ENCODE data around the gene TLE3. TPM values are rescaled to one million over a fixed set of nuclear protein-coding genes. Genes with fewer than 3 reads are reported as not detected.

TLE3 gene
- total and polyA plus RNA-seq, 2 of the 13 experiments (the other 11 are each of a cell fraction or from before 2014, with no cell fraction given): 11.9 to 13.8 TPM

- no peak for TF ChIP-seq KDM5A (IDR thresholded peaks at IDR 0.05; ENCODE audit: borderline replicate concordance, low read length)
- TF ChIP-seq ZNF816 (CRISPR knock-in tag; IDR thresholded peaks at IDR 0.05; ENCODE audit: borderline replicate concordance): peak; percentile 61; the same call in 1 of the 2 replicates
- TF ChIP-seq ZNF570 (CRISPR knock-in tag; IDR thresholded peaks at IDR 0.05; ENCODE audit: borderline replicate concordance): no peak
- peak; percentile 91 for TF ChIP-seq SOX5 (CRISPR knock-in tag; IDR thresholded peaks at IDR 0.05; ENCODE audit: borderline replicate concordance)
- TF ChIP-seq PRMT3 (CRISPR knock-in tag; IDR thresholded peaks at IDR 0.05; ENCODE audit: borderline replicate concordance, low read depth): peak; percentile 74; the same call in 1 of the 2 replicates
- TF ChIP-seq MEIS2 (CRISPR knock-in tag; IDR thresholded peaks at IDR 0.05): peak; percentile 93
- no peak for TF ChIP-seq PREB (CRISPR knock-in tag; IDR thresholded peaks at IDR 0.05)
- no peak for TF ChIP-seq HNRNPUL1 (IDR thresholded peaks at IDR 0.05; ENCODE audit: low read depth, low read length)
- 0 out of 2 replicates have a peak, but pooled peaks have one; percentile 19 for TF ChIP-seq ZNF652 (CRISPR knock-in tag; IDR thresholded peaks at IDR 0.05; ENCODE audit: borderline replicate concordance, low read depth)
- TF ChIP-seq SRSF9 (IDR thresholded peaks at IDR 0.05; ENCODE audit: borderline replicate concordance, insufficient read depth, low read depth, low read length, poor library complexity, severe bottlenecking): no peak
- TF ChIP-seq SP1 (IDR thresholded peaks at IDR 0.05): no peak
- no peak for TF ChIP-seq SP1 (CRISPR knock-in tag; IDR thresholded peaks at IDR 0.05)
- no peak for TF ChIP-seq THAP7 (CRISPR knock-in tag; IDR thresholded peaks at IDR 0.05)
- TF ChIP-seq ZIK1 (CRISPR knock-in tag; IDR thresholded peaks at IDR 0.05; ENCODE audit: borderline replicate concordance, low read depth): no peak
- no peak for TF ChIP-seq GTF2F1 (IDR thresholded peaks at IDR 0.05; ENCODE audit: low read length)
- peak; percentile 48; the same call in 1 of the 2 replicates for TF ChIP-seq FOXP1 (IDR thresholded peaks at IDR 0.05)
- peak; percentile 95 for TF ChIP-seq FOXP1 (CRISPR knock-in tag; IDR thresholded peaks at IDR 0.05)
- TF ChIP-seq MAX (IDR thresholded peaks at IDR 0.05): peak; percentile 81; the same call in 1 of the 2 replicates
- peak; percentile 84; the same call in 1 of the 2 replicates for TF ChIP-seq ZNF136 (CRISPR knock-in tag; IDR thresholded peaks at IDR 0.05; ENCODE audit: low read depth)
- TF ChIP-seq ZFP37 (CRISPR knock-in tag; IDR thresholded peaks at IDR 0.05; ENCODE audit: borderline replicate concordance): no peak
- TF ChIP-seq NR2F1 (CRISPR knock-in tag; IDR thresholded peaks at IDR 0.05): peak; percentile 78 to 92
- peak; percentile 98 for TF ChIP-seq NFKBIZ (CRISPR knock-in tag; IDR thresholded peaks at IDR 0.05)
- peak; percentile 99 for TF ChIP-seq HDAC1 (CRISPR knock-in tag; IDR thresholded peaks at IDR 0.05)
- no peak; the same call in 1 of the 2 replicates for TF ChIP-seq SRY (CRISPR knock-in tag; IDR thresholded peaks at IDR 0.05)
- no peak for TF ChIP-seq SP2 (CRISPR knock-in tag; IDR thresholded peaks at IDR 0.05)
- TF ChIP-seq AHR (CRISPR knock-in tag; IDR thresholded peaks at IDR 0.05): no peak
- TF ChIP-seq PRDM4 (CRISPR knock-in tag; IDR thresholded peaks at IDR 0.05; ENCODE audit: borderline replicate concordance): 0 out of 2 replicates have a peak, but pooled peaks have one; percentile 70
Observed at GRCh38 chr15:70140543-70141375, 43.0 kb upstream of the TLE3 start (continued).
